ENCODE data around the gene PTK7. TPM values are rescaled to one million over a fixed set of nuclear protein-coding genes. Genes with fewer than 3 reads are reported as not detected.

Gene PTK7
- polyA plus RNA-seq, 1 experiment: 146 TPM

GRCh38 chr6:43119482-43119881, 43.4 kb downstream of the PTK7 start:
- no peak for TF ChIP-seq CTCF (IDR thresholded peaks at IDR 0.05; ENCODE audit: low read depth, low read length)
- no peaks in the 10 kb centered on the region for H3K9me3 ChIP-seq (ENCODE audit: control insufficient read depth, insufficient read depth, low read length)
- H3K4me3 ChIP-seq (ENCODE audit: low read depth, low read length): no peak overlapping the region
- ChIA-PET POLR2A (interaction anchor here (2.1 kb wide), 1 partner anchor 43 kb away, joined by 19 read pairs; the partner anchor contains the start of gene PTK7), CTCF (interaction anchor here (0.6 kb wide), 1 partner anchor 24 kb away, joined by 3 read pairs; no protein-coding TSS in a partner anchor)
- no peak for DNase-seq (ENCODE audit: low read depth, low spot score)
- H3K27me3 ChIP-seq (ENCODE audit: control insufficient read depth, insufficient read depth, low read length): no peaks in the 10 kb centered on the region
- H3K27ac ChIP-seq (ENCODE audit: low read depth, low read length): no peak overlapping the region

- ChIA-PET CTCF (no interaction called here), POLR2A (interaction anchor here (0.5 to 2.1 kb wide), 6 partner anchors 23 to 176 kb away, joined by 3 to 19 read pairs (median 4); partner anchors contain the start of genes CUL7 and PTK7)
- Histone ChIP-seq H3K27me3 (ENCODE audit: control insufficient read depth, insufficient read depth, low read length) (no peaks in the 10 kb centered on the region), H3K27ac (ENCODE audit: low read depth, low read length) (peak overlapping the region; percentile 96), H3K4me3 (ENCODE audit: low read depth, low read length) (no peak overlapping the region), H3K9me3 (ENCODE audit: control insufficient read depth, insufficient read depth, low read length) (no peaks in the 10 kb centered on the region)
- TF ChIP-seq CTCF (IDR thresholded peaks at IDR 0.05; ENCODE audit: low read depth, low read length): no peak
- DNase-seq (ENCODE audit: low read depth, low spot score): no peak
These were observed 44.1 kb downstream of the PTK7 start for GRCh38 chr6:43120101-43120763.

GRCh38 chr6:43120944-43121913, 45.1 kb downstream of the PTK7 start:
- ChIA-PET POLR2A (interaction anchor here (0.5 to 2.1 kb wide), 10 partner anchors 8 to 191 kb away, joined by 3 to 19 read pairs (median 5); partner anchors contain the start of genes CNPY3, CUL7 and PTK7), CTCF (interaction anchor here (0.7 to 0.8 kb wide), 2 partner anchors 9 to 100 kb away, joined by 3 read pairs; no protein-coding TSS in a partner anchor)
- DNase-seq (ENCODE audit: low read depth, low spot score): peak; percentile 94

GRCh38 chr6:43122146-43122545, 46.0 kb downstream of the PTK7 start:
- DNase-seq (ENCODE audit: low read depth, low spot score): no peak
- ChIA-PET POLR2A (no interaction called here), CTCF (no interaction called here)
- no peak for TF ChIP-seq CTCF (IDR thresholded peaks at IDR 0.05; ENCODE audit: low read depth, low read length)
- no peaks in the 10 kb centered on the region for H3K27me3 ChIP-seq (ENCODE audit: control insufficient read depth, insufficient read depth, low read length)
- H3K9me3 ChIP-seq (ENCODE audit: control insufficient read depth, insufficient read depth, low read length): no peaks in the 10 kb centered on the region
- H3K27ac ChIP-seq (ENCODE audit: low read depth, low read length): peak overlapping the region; percentile 96
- H3K4me3 ChIP-seq (ENCODE audit: low read depth, low read length): no peak overlapping the region

More at GRCh38 chr6:43120944-43121913, 45.1 kb downstream of the PTK7 start:
- Histone ChIP-seq H3K9me3 (ENCODE audit: control insufficient read depth, insufficient read depth, low read length) (no peaks in the 10 kb centered on the region), H3K27me3 (ENCODE audit: control insufficient read depth, insufficient read depth, low read length) (no peaks in the 10 kb centered on the region), H3K27ac (ENCODE audit: low read depth, low read length) (peak overlapping the region; percentile 96), H3K4me3 (ENCODE audit: low read depth, low read length) (peak overlapping the region; percentile 14; the same call in 1 of the 2 replicates)
- TF ChIP-seq CTCF (IDR thresholded peaks at IDR 0.05; ENCODE audit: low read depth, low read length): peak; percentile 20
